Sigmoid colon (tissue), 4 donors: Measurements from ENCODE around the gene TSPAN33.

ENCODE experiments used
- EP300 ChIP-seq, 4 donors: sonication (generic); formaldehyde crosslinking; IDR thresholded peaks; one replicate each; pipeline ENCODE4 v1.6.1; 2017; ENCODE audit warnings: antibody characterized with exemption in 4 of 4
- POLR2A ChIP-seq, 2 donors: fragments of 450-650 bp; IDR thresholded peaks; one replicate each; pipeline ENCODE4 v1.6.1; 2016; ENCODE audit warnings: antibody characterized with exemption in 2 of 2, mild to moderate bottlenecking in 2 of 2, moderate library complexity in 2 of 2
- POLR2AphosphoS5 ChIP-seq, 4 donors: sonication (generic); formaldehyde crosslinking; IDR thresholded peaks; one replicate each; pipeline ENCODE4 v1.6.1; 2017; ENCODE audit warnings: antibody characterized with exemption in 4 of 4
- TF ChIP-seq, protein P1 (sequence below), 4 experiments: fragments of 450-650 bp in 3 of 4; fragments of 200-600 bp in 1 of 4; IDR thresholded peaks; one replicate each; pipeline ENCODE4 v1.5.1; 2016 to 2019; ENCODE audit warnings: antibody characterized with exemption in 4 of 4, mild to moderate bottlenecking in 3 of 4, moderate library complexity in 2 of 4

DNA sequence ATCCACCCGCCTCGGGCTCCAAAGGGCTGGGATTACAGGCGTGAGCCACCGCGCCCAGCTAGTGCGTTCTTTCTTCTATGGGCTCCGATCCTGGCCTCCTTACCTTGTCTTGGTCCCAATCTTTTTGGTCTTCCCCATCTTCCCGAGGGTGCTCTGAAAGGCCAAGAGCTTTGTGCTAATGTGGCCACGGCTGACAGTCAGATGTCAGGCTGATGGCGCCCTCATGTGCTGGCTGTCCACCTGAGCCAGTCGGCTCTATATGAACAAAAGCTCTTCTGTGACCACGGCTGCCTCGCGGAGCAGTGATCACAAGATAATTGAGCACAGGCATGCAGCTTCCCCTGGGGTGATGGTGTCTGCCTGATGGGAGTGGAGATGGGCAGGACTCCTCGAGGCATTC, 69.3 kb downstream of the TSPAN33 start:
- TF ChIP-seq, protein P1, sequence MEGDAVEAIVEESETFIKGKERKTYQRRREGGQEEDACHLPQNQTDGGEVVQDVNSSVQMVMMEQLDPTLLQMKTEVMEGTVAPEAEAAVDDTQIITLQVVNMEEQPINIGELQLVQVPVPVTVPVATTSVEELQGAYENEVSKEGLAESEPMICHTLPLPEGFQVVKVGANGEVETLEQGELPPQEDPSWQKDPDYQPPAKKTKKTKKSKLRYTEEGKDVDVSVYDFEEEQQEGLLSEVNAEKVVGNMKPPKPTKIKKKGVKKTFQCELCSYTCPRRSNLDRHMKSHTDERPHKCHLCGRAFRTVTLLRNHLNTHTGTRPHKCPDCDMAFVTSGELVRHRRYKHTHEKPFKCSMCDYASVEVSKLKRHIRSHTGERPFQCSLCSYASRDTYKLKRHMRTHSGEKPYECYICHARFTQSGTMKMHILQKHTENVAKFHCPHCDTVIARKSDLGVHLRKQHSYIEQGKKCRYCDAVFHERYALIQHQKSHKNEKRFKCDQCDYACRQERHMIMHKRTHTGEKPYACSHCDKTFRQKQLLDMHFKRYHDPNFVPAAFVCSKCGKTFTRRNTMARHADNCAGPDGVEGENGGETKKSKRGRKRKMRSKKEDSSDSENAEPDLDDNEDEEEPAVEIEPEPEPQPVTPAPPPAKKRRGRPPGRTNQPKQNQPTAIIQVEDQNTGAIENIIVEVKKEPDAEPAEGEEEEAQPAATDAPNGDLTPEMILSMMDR (IDR thresholded peaks at IDR 0.05), result no peak
- TF ChIP-seq POLR2A (IDR thresholded peaks at IDR 0.05), result no peak
- TF ChIP-seq POLR2AphosphoS5 (IDR thresholded peaks at IDR 0.05), result no peak
- no peak for TF ChIP-seq EP300 (IDR thresholded peaks at IDR 0.05)
